H1 (cell line): ENCODE measurements around the gene ADARB2. TPM values are rescaled to one million over a fixed set of nuclear protein-coding genes. Genes with fewer than 3 reads are reported as not detected.
A peak's percentile ranks its signal among the peaks of the same experiment; 100 is the strongest.

ENCODE experiments used
- CTCF ChIA-PET: fragments of 300-600 bp; sonication (Branson Sonifier 250); formaldehyde crosslinking; loops from one replicate; lab custom pipeline; 2021; ENCODE audit not compliant: partially characterized antibody; lab: Charles Lee
- POLR2A ChIA-PET: fragments of 300-600 bp; sonication (Branson Sonifier 250); formaldehyde crosslinking; loops from one replicate; lab custom pipeline; 2021; ENCODE audit warnings: inconsistent platforms; ENCODE audit not compliant: partially characterized antibody; lab: Charles Lee
- DNase-seq, 2 experiments: peaks; one replicate each; pipeline versions ENCODE4 v3.0.0 to v3.0.0-alpha.2; 2010 to 2022; ENCODE audit warnings: low spot score in 2 of 2, low read depth in 1 of 2, mixed read lengths in 1 of 2
- FAIRE-seq: peaks from 2 replicates; lab custom pipeline; 2011; peaks lifted over from hg19 to GRCh38; lab: Jason Lieb, UNC
- H2AFZ ChIP-seq: 2 replicates; pipeline ENCODE4 v1.8.1; 2012; ENCODE audit warnings: low read length, inconsistent platforms
- H2AK5ac ChIP-seq: 2 replicates; pipeline ENCODE4 v1.6.1; 2013; ENCODE audit warnings: low read depth, low read length
- H2BK120ac ChIP-seq: replicated peaks from 2 replicates; pipeline ENCODE3; 2013; ENCODE audit warnings: low read depth, low read length, inconsistent platforms
- H2BK12ac ChIP-seq: 2 replicates; pipeline ENCODE4 v1.6.1; 2013; ENCODE audit warnings: low read depth, low read length
- H2BK15ac ChIP-seq: 2 replicates; pipeline ENCODE4 v1.6.1; 2013; ENCODE audit warnings: low read length
- H2BK20ac ChIP-seq: 2 replicates; pipeline ENCODE4 v1.6.1; 2013; ENCODE audit warnings: low read length
- H2BK5ac ChIP-seq: 2 replicates; pipeline ENCODE4 v1.6.1; 2013; ENCODE audit warnings: low read depth, low read length
- H3K14ac ChIP-seq: 2 replicates; pipeline ENCODE4 v1.6.1; 2013; ENCODE audit warnings: inconsistent platforms; ENCODE audit not compliant: insufficient read length
- H3K18ac ChIP-seq: 2 replicates; pipeline ENCODE4 v1.6.1; 2013; ENCODE audit warnings: low read length; ENCODE audit errors: extremely low read depth
- H3K23ac ChIP-seq: 2 replicates; pipeline ENCODE4 v1.6.1; 2013; ENCODE audit warnings: inconsistent platforms; ENCODE audit not compliant: insufficient read length
- H3K23me2 ChIP-seq: 2 replicates; pipeline ENCODE4 v1.6.1; 2013; ENCODE audit warnings: low read depth, low read length
- H3K27ac ChIP-seq: 2 replicates; pipeline ENCODE4 v1.6.1; 2011; ENCODE audit warnings: low read depth, low read length, inconsistent platforms
- H3K27me3 ChIP-seq, 4 experiments: replicated peaks in 1 of 4; 1 replicate in 1 of 4; 2 replicates in 3 of 4; pipeline versions ENCODE4 v1.6.1 to v1.8.1; 2011 to 2013; ENCODE audit warnings: low read length in 3 of 4, mild to moderate bottlenecking in 3 of 4, inconsistent platforms in 2 of 4, mixed read lengths in 2 of 4, moderate library complexity in 1 of 4; ENCODE audit not compliant: control insufficient read depth in 3 of 4, insufficient read depth in 3 of 4; ENCODE audit errors: extremely low read depth in 1 of 4
- H3K36me3 ChIP-seq, 4 experiments: 2 replicates each; pipeline versions ENCODE4 v1.6.1 to v1.8.1; 2011 to 2013; ENCODE audit warnings: mild to moderate bottlenecking in 4 of 4, low read length in 3 of 4, moderate library complexity in 2 of 4, control low read depth in 1 of 4, inconsistent platforms in 1 of 4; ENCODE audit not compliant: insufficient read depth in 4 of 4, control insufficient read depth in 2 of 4
- H3K4ac ChIP-seq: replicated peaks from 2 replicates; pipeline ENCODE3; 2013; ENCODE audit warnings: low read length, low read depth, mixed read lengths, inconsistent platforms; ENCODE audit not compliant: insufficient read length
- H3K4me1 ChIP-seq, 4 experiments: replicated peaks in 1 of 4; 1 replicate in 1 of 4; 2 replicates in 3 of 4; pipeline versions ENCODE4 v1.6.1 to v1.8.1; 2011 to 2013; ENCODE audit warnings: low read length in 3 of 4, inconsistent platforms in 2 of 4, mixed read lengths in 1 of 4; ENCODE audit not compliant: insufficient read depth in 4 of 4, control insufficient read depth in 3 of 4
- H3K4me2 ChIP-seq, 2 experiments: 2 replicates each; pipeline versions ENCODE4 v1.6.1 to v1.8.1; 2011 to 2013; ENCODE audit warnings: low read depth in 2 of 2, low read length in 2 of 2, control low read depth in 1 of 2, inconsistent platforms in 1 of 2, mild to moderate bottlenecking in 1 of 2; ENCODE audit not compliant: insufficient read depth in 1 of 2
- H3K4me3 ChIP-seq, 4 experiments: fragments of 200-600, 300-600 bp in 1 of 4; sonication (generic), shearing (Covaris generic), sonication (Bioruptor Twin) in 1 of 4; 2 replicates each; pipeline versions ENCODE4 v1.5.1 to v1.8.1; 2011 to 2016; ENCODE audit warnings: low read length in 4 of 4, low read depth in 3 of 4, control low read depth in 2 of 4, inconsistent platforms in 2 of 4, mild to moderate bottlenecking in 2 of 4, mixed read lengths in 1 of 4, moderate library complexity in 1 of 4; ENCODE audit not compliant: insufficient read depth in 2 of 4; ENCODE audit errors: extremely low read depth in 1 of 4
- H3K56ac ChIP-seq: replicated peaks from 2 replicates; pipeline ENCODE3; 2013; ENCODE audit warnings: low read depth, mild to moderate bottlenecking, mixed read lengths, low read length, inconsistent platforms; ENCODE audit not compliant: insufficient read length
- H3K79me1 ChIP-seq: 2 replicates; pipeline ENCODE4 v1.6.1; 2013; ENCODE audit warnings: low read depth, low read length, control low read depth
- H3K79me2 ChIP-seq, 2 experiments: 2 replicates each; pipeline versions ENCODE4 v1.6.1 to v1.8.1; 2012 to 2013; ENCODE audit warnings: low read length in 2 of 2, mild to moderate bottlenecking in 2 of 2, inconsistent platforms in 1 of 2; ENCODE audit not compliant: insufficient read depth in 2 of 2, control insufficient read depth in 1 of 2
- H3K9ac ChIP-seq, 4 experiments: replicated peaks in 1 of 4; 1 replicate in 1 of 4; 2 replicates in 3 of 4; pipeline versions ENCODE4 v1.6.1 to v1.8.1; 2011 to 2013; ENCODE audit warnings: low read depth in 3 of 4, low read length in 3 of 4, control low read depth in 2 of 4, mild to moderate bottlenecking in 2 of 4, moderate library complexity in 2 of 4, inconsistent platforms in 1 of 4; ENCODE audit errors: extremely low read depth in 1 of 4
- H3K9me3 ChIP-seq, 2 experiments: 2 replicates each; pipeline versions ENCODE4 v1.6.1 to v1.8.1; 2012 to 2013; ENCODE audit warnings: mild to moderate bottlenecking in 2 of 2, moderate library complexity in 2 of 2, control low read depth in 1 of 2, inconsistent platforms in 1 of 2, low read depth in 1 of 2, low read length in 1 of 2, mixed read lengths in 1 of 2; ENCODE audit not compliant: insufficient read depth in 2 of 2
- H4K20me1 ChIP-seq, 2 experiments: replicated peaks in 1 of 2; 2 replicates each; pipeline versions ENCODE3 to v1.8.1; 2011 to 2013; ENCODE audit warnings: inconsistent platforms in 2 of 2, low read length in 2 of 2, mild to moderate bottlenecking in 1 of 2; ENCODE audit not compliant: insufficient read depth in 2 of 2, control insufficient read depth in 1 of 2
- H4K5ac ChIP-seq: 2 replicates; pipeline ENCODE4 v1.6.1; 2013; ENCODE audit warnings: low read length, low read depth, mixed read lengths, inconsistent platforms; ENCODE audit not compliant: insufficient read length
- H4K8ac ChIP-seq: 2 replicates; pipeline ENCODE4 v1.8.0; 2013; ENCODE audit warnings: mild to moderate bottlenecking, moderate library complexity, low read length, inconsistent platforms; ENCODE audit not compliant: insufficient read depth; ENCODE audit errors: extremely low read depth
- H4K91ac ChIP-seq: replicated peaks from 2 replicates; pipeline ENCODE3; 2013; ENCODE audit warnings: low read length, mixed read lengths, inconsistent platforms; ENCODE audit not compliant: insufficient read length
- EZH2 ChIP-seq: fragments of 200-600 bp; sonication (generic); IDR thresholded peaks from 2 replicates; pipeline ENCODE4 v1.7.1; 2012; ENCODE audit warnings: low read depth, mild to moderate bottlenecking, moderate library complexity, low read length, inconsistent platforms; ENCODE audit not compliant: severe bottlenecking
- RAD21 ChIP-seq, 2 experiments: IDR thresholded peaks in 1 of 2; conservative IDR thresholded peaks in 1 of 2; 2 replicates each; pipeline ENCODE4 v1.6.1; 2011; ENCODE audit warnings: low read depth in 2 of 2, low read length in 2 of 2, improper control_type of control experiment in 1 of 2, inconsistent platforms in 1 of 2, mild to moderate bottlenecking in 1 of 2, moderate library complexity in 1 of 2
- TAF1 ChIP-seq: IDR thresholded peaks from 2 replicates; pipeline ENCODE4 v1.6.1; 2011; ENCODE audit warnings: mild to moderate bottlenecking, low read depth, low read length
- WGBS, 2 experiments: shearing (Covaris generic) in 1 of 2; methylation state at CpG; one replicate each; pipeline versions ENCODE4 v1.1.6 to v1.1.7; 2013 to 2015; ENCODE audit warnings: low lambda C conversion rate in 2 of 2, mixed read lengths in 2 of 2, inconsistent platforms in 1 of 2, low coverage in 1 of 2, missing lambda C conversion rate in 1 of 2; ENCODE audit not compliant: insufficient replicate concordance in 2 of 2, insufficient coverage in 1 of 2, insufficient read length in 1 of 2; ENCODE audit errors: extremely low coverage in 1 of 2, missing lambda C conversion rate in 1 of 2; 5-methylcytosine and 5-hydroxymethylcytosine counted together
- polyA plus RNA-seq, 7 experiments: library from polyadenylated mRNA; depleted of rRNA in 3 of 7; stranded (reverse) in 5 of 7; unstranded in 2 of 7; fragments of >200 nt in 5 of 7; fragments of 200-250 nt in 2 of 7; gene quantifications; 1 replicate in 5 of 7; 2 replicates in 1 of 7; 4 replicates in 1 of 7; pipeline versions ENCODE4 v1.2.1 to v1.2.3, GENCODE V29; 2011 to 2013; ENCODE audit warnings: missing spikeins in 2 of 7, mixed read lengths in 2 of 7
- total RNA-seq: library from RNA; stranded (reverse); fragmentation: NEBNext Ultra II Directional; extraction: Animal tissue kit (Norgen Biotek cat#: 25700); gene quantifications from 2 replicates; pipeline ENCODE4 v1.2.1, GENCODE V29; 2021

ADARB2 gene
- total and polyA plus RNA-seq, 2 of the 8 experiments (the other 6 are each of a cell fraction or from before 2014, with no cell fraction given) = 2.2 to 2.8 TPM

DNA sequence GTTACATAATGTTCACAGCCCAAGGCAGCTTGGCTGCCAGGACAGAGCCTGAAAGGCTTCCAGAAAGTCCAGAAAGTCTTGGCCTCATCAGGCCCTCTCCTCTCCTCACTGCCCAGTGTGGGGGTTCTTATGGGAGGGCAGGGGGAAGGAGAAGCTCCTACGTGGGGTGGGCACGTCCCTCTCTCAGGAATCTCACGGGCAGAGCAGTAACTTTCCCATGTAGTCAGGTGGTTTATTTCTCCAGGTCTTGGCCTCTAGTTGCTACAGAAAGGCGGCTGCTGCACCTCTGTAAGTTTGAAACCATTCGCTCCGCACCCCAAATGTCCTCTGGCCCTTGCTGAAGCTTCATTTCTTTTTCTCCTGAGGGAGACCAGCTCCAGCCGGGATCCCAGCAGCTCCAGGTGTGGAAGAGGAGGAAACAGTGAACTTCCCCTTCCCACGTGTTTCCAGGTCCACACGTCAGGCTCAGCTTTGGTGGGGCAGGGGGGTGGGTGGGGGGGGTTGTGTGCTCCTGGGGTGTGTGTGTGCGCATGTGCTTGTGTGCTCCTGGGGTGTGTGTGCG, 360.9 kb downstream of the ADARB2 start:
- no peak overlapping the region for H3K56ac ChIP-seq

More for the DNA sequence above, 360.9 kb downstream of the ADARB2 start:
- Histone ChIP-seq H3K9ac (no peak overlapping the region), H2BK15ac (no peak overlapping the region), H3K4me3 (no peak overlapping the region), H3K9me3 (no peaks in the 10 kb centered on the region), H3K79me1 (no peaks in the 10 kb centered on the region), H2AFZ (no peak overlapping the region), H3K18ac (no peak overlapping the region), H4K5ac (no peak overlapping the region), H3K4ac (no peak overlapping the region), H3K4me2 (no peak overlapping the region), H3K36me3 (no peaks in the 10 kb centered on the region; a peak in 1 of 8 replicates), H3K27ac (no peak overlapping the region), H3K23me2 (0 out of 2 replicates have a peak, but pooled peaks cover 4% of the 10 kb centered on the region), H2BK5ac (no peak overlapping the region; the same call in 1 of the 2 replicates), H3K4me1 (peaks cover 5 to 8% (median 5%) of the 10 kb centered on the region in 4 experiments), H2BK20ac (no peak overlapping the region), H3K79me2 (no peaks in the 10 kb centered on the region), H4K8ac (no peak overlapping the region), H2BK12ac (no peak overlapping the region), H2AK5ac (no peak overlapping the region), H4K91ac (no peak overlapping the region), H4K20me1 (peaks cover 0 to 6% of the 10 kb centered on the region in 2 experiments), H2BK120ac (no peak overlapping the region), H3K14ac (no peak overlapping the region), H3K23ac (no peak overlapping the region), H3K27me3 (no peaks in the 10 kb centered on the region; a peak in 1 of 7 replicates)
- TF ChIP-seq RAD21 (IDR thresholded peaks at IDR 0.05 in 1 of 2, conservative IDR thresholded peaks at IDR 0.05 in 1 of 2; ENCODE audit: low read depth in 2 of 2, low read length in 2 of 2) (no peak), TAF1 (no peak), EZH2 (no peak)
- peak in 1 of 2 experiments; percentile 43 for DNase-seq
- ChIA-PET POLR2A (no interaction called here), CTCF (interaction anchor here (0.7 kb wide), 1 partner anchor 266 kb away, joined by 3 read pairs; no protein-coding TSS in a partner anchor)
- WGBS, 2 experiments = 87% methylated on average over 7 of the region's 11 CpGs; no CpG with 5 or more reads in 1 of the 2 experiments
- FAIRE-seq = no peak
